Stimulated activated CD4-positive, alpha-beta T cell treated with anti-CD3 and anti-CD28 coated beads, Interleukin-15, amount 100 ng/mL, for 48 hours (primary cell): ENCODE data around the gene MDM2.
"Not testable (repeated sequence)": the region's sequence is repeated elsewhere in the genome, so short reads cannot be mapped to it uniquely, and the experiment has no call there.

Source experiments
- DNase-seq, 2 donors: peaks; one replicate each; pipeline ENCODE4 v3.0.0-alpha.2; 2020; ENCODE audit warnings: low read depth in 2 of 2

The MDM2 gene

DNA sequence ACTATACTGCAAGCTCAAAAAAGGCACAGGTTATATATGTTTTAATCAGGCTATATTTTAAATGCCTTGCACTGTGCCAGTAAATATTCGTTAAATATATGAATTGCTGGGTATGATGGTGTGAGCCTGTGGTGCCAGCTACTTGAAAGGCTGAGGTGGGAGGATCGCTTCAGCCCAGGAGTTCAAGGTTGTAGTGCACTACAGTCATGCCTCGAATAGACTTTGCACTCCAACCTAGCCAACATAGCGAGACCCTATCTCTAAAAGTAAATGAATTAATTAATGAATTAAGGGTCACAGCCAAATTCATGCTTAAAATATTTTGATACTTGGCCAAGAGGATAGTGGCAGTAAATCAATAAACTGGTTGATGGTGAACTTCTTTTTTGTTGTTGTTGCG lies 22.2 kb upstream of the MDM2 start:
- DNase-seq = no peak

- no peak for DNase-seq
Measured at GRCh38 chr12:68786929-68787328, 21.0 kb upstream of the MDM2 start.

- no peak for DNase-seq
Measured at GRCh38 chr12:68788554-68789143, 19.3 kb upstream of the MDM2 start.

DNA sequence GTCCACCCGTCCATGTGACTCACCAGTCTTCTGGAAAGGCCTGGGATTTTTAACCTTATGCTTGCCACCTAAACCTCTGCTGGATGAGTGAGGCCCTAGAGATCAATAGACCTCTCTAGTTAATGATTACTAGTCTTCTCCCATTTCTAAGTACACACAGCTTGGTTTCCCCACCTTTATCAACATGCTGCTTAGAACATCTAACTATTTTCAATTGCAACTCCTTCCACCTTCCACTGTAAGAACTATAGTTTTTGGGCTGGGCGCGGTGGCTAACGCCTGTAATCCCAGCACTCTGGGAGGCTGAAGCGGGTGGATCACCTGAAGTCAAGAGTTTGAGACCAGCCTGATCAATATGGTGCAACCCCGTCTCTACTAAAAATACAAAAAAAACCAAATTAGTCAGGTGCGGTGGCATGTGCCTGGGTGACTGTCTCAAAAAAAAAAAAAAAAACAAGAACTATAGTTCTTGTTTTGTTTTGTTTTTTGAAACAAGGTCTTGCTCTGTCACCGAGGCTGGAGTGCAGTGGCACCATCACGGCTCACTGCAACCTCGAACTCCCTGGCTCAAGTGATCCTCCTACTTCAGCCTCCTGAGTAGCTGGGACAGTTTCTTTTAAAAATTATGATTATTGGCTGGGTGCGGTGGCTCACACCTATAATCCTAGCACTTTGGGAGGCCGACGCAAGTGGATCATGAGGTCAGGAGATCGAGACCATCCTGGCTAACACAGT lies 18.7 kb upstream of the MDM2 start:
- DNase-seq = no peak

- DNase-seq = no peak
Measured at GRCh38 chr12:68790081-68790951, 17.7 kb upstream of the MDM2 start.

GRCh38 chr12:68790952-68791234 lies 17.1 kb upstream of the MDM2 start:
- no peak for DNase-seq

DNA sequence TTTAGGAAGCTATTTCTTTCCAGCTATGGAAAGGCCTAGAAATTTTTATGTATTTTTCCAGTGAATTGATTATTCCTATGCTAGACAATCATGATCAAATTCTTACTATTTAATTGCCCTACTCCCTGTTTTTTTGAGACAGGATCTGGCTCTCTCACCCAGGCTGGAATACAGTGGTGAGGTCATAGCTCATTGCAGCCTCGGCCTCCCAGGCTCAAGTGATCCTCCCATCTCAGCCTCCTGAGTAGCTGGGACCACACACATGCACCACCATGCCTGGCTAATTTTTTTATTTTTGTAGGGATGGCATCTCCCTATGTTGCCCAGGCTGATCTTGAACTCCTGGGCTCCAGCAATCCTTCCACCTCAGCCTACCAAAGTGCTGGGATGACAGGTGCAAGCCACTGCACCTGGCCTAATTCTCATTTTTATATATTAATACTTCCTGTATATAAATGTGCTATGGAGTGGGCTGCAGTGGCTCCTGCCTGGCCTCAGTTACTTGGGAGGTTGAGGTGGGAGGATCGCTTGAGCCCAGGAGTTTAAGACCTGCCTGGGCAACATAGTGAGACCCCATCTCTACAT lies 16.0 kb upstream of the MDM2 start:
- DNase-seq = no peak

DNA sequence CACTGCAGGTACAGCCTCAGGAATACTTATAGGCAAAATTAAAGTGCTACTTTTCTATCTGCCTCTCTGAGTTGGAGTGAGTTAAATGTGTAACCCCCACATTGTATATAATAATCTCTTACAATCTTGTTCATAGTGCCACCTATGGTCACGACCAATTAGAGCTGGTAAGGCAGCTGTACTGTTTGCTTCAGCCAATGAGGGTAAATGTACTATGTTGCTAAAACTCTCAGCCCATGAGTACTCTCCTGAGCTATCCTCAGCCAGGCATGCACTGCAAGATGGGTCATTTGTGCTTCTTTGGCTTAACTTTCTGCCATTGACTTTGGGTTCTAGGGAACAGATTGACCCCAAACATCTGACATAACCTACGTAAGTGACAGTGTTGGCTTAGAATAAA lies 15.0 kb upstream of the MDM2 start:
- DNase-seq = no peak

- no peak for DNase-seq
Measured at GRCh38 chr12:68793436-68793835, 14.5 kb upstream of the MDM2 start.

DNA sequence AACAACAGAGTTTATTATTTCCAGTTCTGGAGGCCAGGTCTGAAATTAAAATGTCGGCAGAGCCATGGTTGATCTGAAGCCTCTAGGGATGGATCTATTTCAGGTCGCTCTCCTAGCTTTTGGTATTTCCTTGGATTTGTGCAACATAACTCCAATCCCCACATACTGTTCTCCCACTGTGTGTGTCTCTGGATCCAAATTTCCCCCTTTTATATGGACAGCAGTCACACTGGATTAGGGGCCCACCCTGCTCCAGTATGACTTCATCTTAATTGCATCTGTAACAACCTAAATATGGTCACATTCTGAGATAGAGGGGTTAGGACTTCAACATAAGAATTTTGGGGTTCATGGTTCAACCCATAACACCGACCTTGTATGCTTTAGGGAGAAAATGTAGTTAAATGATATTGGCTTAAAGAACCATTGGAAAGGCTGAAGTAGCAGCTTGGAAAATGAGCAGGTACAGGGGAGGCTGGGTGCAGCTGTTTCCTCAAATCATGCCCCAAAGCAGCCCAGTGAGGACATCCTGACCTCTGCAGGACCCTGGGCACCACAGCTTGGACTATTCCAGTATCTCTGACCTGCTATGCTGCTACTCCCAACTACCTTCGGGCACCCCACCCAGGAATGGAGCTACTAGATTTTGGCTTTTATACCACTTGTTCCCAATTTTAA lies 13.9 kb upstream of the MDM2 start:
- DNase-seq = no peak

DNA sequence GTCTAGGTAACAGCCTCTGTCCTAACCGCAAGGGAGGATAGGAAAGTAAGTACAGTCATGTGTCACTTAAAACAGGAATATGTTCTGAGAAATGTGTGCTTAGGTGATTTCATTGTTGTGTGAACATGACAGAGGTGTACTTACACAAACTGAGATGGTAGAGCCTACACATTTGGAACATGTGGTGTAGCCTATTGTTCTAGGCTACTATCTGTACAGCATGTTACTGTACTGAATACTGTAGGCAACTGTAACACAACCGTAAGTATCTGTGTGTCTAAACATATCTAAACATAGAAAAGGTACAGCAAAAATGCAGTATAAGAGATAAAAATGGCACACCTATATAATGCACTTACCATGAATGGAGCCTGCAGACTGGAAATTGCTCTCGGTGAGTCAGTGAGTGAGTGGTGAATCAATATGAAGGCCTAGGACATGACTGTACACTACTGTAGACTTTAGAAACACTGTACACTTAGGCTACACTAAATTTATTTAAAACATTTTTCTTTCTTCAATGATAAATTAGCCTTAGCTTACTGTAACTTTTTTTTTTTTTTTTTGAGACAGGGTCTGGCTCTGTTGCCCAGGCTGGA lies 13.2 kb upstream of the MDM2 start:
- no peak for DNase-seq

DNA sequence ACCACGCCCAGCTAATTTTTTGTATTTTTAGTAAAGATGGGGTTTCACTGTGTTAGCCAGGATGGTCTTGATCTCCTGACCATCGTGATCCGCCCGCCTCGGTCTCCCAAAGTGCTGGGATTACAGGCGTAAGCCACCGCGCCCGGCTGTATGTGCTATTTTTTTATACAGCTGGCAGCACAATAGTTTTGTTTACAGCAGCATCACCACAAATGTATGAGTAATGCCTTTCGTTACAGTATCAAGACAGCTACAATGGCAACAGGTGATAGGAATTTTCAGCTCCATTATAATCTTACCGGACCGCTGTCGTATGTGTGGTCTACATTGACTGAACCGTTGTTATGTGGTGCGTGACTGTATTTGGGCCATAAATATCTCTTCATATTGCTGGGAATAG lies 11.6 kb upstream of the MDM2 start:
- DNase-seq = no peak

DNA sequence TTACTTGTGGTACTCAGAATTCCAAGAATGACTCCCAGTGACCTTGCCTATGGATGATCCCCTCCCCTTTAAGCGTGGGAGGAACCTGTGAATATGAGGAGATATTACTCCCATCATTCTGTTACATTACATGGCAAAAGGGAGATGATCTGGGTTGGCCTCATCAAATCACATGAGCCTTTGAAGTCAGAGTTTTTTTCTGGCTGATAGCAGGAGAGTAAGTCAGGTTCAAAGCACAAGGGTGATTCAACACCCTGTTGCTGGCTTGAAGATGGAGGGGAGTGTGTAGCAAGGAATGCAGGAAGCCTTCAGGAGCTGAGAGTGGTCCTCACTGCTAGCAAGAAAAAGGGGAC lies 9.1 kb upstream of the MDM2 start:
- DNase-seq = no peak

GRCh38 chr12:68800294-68800693 lies 7.7 kb upstream of the MDM2 start:
- DNase-seq = no peak

DNA sequence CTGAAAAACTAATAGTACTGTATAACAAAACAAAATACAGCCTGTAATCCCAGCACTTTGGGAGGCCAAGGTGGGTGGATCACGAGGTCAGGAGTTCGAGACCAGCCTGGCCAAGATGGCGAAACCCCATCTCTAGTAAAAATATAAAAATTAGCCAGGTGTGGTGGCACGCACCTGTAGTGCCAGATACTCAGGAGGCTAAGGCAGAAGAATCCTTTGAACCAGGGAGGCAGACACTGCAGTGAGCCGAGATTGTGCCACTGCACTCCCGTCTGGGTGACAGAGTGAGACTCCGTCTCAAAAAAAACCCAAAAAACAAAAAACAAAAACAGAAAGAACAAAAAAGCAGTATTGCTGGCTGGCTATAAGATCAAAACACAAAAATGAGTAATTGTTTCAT lies 6.9 kb upstream of the MDM2 start:
- not testable (repeated sequence) for DNase-seq

- DNase-seq = not testable (repeated sequence)
Measured at GRCh38 chr12:68802372-68802745, 5.6 kb upstream of the MDM2 start.

DNA sequence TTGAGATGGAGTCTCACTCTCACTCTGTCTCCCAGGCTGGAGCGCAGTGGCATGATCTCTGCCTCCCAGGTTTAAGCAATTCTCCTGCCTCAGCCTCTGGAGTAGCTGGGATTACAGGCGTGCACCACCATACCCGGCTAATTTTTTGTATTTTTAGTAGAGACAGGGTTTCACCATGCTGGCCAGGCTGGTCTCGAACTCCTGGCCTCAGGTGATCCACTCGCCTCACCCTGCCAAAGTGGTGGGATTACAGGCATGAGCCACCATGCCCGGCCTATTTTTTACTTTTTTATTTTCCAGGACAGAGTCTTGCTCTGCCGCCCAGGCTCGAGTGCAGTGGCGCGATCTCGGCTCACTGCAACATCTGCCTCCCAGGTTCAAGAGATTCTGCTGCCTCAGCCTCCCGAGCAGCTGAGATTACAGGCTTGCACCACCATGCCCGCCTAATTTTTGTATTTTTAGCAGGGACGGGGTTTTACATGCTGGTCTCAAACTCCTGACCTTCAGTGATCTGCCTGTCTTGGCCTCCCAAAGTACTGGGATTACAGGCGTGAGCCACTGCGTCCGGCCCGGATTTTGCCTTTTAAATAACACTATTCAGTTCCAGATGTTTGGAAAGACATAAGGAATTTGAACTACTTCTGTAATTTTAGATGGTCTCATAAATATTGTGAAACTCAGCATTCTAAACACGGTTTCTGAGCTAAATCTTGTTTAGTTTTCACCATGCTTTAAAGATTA lies 4.9 kb upstream of the MDM2 start:
- not testable (repeated sequence) for DNase-seq

DNA sequence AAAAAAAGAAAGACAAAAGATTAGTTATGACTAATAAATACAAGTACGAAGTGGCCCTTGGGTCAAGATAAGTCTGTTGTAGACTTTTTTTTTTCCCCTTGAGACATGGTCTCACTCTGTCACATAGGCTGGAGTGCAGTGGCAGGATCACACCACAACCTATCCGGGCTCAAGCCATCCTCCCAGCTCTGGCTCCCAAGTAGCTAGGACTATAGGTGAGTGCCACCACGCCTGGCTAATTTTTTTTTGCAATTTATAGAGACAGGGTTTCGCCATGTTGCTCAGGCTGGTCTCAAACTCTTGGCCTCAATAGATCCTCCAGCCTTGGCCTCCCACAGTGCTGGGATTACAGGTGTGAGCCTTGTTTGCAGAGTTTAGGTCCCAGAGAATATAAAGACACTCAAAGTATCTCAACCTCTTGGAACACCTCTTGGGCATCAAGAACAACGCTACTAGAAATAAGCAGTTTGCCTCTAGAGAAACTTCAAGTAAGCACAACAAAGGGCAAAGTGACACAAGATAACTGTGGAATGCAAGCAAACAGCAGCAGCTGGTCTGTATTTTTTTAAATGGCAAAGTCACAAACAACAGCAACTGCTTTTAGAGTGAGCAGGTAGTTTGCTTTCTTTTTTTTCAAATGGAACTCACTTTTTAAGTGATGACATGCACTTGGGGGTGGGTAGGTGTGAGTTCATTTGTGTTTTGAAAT lies 3.9 kb upstream of the MDM2 start:
- DNase-seq = no peak

GRCh38 chr12:68804657-68805591 lies 3.1 kb upstream of the MDM2 start:
- no peak for DNase-seq
